Fibroblast of skin of scalp (primary cell): ENCODE measurements around the gene ELAVL2.
A peak's percentile ranks its signal among the peaks of the same experiment; 100 is the strongest.

Experiments used
- DNase-seq: peaks from one replicate; pipeline ENCODE4 v3.0.0-alpha.2; 2013

Gene ELAVL2

DNA sequence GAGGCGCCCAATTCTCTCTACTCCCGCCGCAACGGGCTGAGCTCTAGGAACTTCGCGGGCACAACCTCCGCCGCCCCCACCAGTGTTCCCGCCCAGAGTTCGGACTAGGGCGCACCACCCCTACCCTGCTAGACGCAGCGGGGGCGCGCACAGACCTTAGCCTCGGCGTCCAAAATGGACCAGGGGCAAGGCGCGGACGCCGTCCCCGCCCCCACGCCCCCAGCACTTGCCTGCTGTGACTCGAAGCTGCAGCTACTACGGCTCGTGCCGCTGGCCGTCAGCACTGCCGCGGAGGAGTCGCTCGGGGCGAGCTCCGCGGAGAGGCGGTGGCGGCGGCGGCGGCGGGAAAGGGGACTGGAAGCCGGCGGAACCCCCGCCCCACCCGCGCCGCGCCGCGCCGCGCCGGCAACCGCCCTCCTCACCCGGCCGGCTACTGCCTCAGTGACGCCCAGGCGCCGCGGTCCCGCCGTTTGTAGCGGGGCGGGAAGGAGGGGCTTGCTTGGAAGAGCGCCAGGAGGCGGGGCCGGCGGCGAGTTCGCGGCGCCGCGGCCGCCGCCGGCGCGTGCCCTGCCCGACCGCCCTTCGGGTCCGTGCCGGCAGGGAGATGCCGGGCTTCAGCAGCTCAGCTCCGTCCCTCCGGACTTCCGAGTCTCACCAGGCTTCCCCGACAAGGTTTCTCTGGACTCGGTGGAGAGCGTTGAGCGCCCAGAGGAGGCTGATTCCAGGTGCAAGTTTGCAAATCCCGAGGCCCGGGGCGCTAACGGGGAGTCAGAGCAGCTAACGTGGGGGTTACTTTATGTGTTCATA is 4.5 kb downstream of the ELAVL2 start:
- DNase-seq, result peak; percentile 4

DNA sequence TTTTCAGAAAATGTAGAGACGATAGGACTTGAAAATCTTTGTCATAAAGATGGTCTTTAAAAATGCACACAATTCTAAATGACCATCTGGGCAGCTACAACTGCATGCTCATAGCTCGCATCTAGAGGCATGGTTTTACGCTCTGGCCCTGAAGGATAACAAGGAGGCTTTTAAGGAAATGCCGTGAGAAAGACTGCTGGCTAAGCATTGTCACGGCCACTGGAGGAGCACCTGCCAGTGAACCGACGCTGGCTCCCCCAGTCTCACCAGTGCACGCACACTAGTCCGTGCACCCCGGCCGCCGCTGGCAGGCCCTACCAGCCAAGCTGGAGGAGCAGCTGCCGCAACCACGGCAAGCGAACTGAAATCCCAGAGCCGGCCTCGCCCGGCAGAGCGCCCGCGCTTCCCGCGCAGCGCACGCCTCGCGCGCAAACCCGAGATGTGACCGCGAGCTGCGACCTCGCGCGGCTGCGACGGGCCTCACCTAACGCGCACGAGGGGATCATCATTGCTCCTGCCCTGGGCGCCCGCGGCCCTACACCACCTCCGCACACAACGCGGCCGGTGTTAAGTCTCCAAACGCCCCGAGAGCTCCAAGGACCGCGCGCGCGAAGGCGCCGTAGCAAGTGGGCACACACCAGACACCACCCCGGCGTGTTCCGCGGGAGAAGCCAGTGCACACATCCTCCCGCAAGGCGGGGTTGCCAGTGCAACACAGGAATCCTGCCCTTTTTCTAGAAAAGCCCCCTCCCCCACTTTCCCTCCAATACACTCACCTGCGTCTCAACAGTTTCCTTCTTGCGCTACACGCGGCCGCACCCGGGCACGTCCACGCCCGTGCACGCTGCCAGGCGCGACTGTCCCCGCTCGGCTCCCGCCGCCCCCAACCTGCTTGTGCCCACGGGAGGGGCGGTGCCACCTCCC is 5.3 kb downstream of the ELAVL2 start:
- DNase-seq, result no peak

DNA sequence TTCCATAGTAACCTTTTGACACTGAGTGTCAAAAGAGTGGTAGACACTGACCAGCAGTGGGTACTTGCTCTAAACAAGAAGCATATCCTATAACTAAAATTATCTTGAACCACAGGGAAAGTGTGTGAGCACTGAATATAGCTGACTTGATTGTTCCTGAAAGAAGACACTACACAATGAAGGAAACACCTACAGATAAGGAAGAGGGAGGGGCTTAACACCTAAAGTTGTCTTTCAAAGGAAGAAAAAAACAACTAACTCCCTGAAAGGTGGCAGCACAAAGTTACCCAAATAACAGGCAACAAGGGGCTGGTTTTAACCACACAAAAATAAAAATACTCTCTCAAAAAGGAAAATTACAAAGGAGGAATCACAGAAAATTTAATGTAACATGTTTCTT is 6.6 kb downstream of the ELAVL2 start:
- DNase-seq, result no peak

- no peak for DNase-seq
These were observed 11.8 kb downstream of the ELAVL2 start for GRCh38 chr9:23814243-23814642.

DNA sequence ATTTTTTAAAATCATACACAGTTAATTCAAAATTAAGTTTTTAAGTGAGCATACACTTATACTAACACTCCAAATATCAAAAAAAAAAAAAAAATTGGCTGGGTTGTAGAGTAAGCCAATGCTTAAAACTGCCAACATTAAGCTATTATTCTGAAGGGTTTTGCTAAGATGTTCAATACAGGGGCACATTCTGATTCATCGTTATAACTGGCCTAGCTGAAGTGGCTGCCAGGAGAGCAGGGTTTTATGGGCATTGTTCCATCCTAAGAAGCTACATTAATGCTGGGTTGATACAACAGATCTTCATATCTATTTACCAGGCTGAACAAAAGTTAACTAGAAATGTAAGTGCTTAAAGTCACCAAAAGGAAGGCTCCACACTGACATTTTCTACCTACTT is 13.4 kb downstream of the ELAVL2 start:
- DNase-seq, result no peak

GRCh38 chr9:23811633-23812032 is 14.4 kb downstream of the ELAVL2 start:
- no peak for DNase-seq

DNA sequence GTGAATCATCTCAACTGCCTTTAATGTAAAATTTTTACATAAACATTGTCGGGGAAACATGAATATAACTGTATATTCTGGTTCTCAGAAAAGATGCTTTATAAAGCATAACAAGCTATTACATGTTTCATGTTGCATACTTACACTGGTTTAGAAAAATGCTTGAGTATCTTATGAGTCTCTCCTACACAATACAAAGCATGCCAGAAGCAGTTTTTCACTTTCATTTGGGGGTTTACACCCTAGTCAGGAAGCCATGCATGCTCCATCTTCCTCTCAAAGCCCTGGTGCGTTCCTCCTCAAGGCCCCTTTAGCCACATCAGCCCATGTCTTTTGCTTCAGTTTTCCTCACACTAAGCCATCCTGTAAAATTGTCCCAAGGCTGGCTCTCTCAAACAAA is 22.8 kb downstream of the ELAVL2 start:
- DNase-seq, result no peak

GRCh38 chr9:23801523-23801922 is 24.5 kb downstream of the ELAVL2 start:
- DNase-seq, result no peak

GRCh38 chr9:23799521-23799920 is 26.5 kb downstream of the ELAVL2 start:
- DNase-seq, result no peak

- no peak for DNase-seq
These were observed 27.7 kb downstream of the ELAVL2 start for GRCh38 chr9:23798325-23798724.

GRCh38 chr9:23796209-23796608 is 29.8 kb downstream of the ELAVL2 start:
- DNase-seq, result no peak

- DNase-seq, result no peak
These were observed 35.4 kb downstream of the ELAVL2 start for GRCh38 chr9:23790351-23791260.

- DNase-seq, result no peak
These were observed 36.3 kb downstream of the ELAVL2 start for GRCh38 chr9:23789529-23790254.

DNA sequence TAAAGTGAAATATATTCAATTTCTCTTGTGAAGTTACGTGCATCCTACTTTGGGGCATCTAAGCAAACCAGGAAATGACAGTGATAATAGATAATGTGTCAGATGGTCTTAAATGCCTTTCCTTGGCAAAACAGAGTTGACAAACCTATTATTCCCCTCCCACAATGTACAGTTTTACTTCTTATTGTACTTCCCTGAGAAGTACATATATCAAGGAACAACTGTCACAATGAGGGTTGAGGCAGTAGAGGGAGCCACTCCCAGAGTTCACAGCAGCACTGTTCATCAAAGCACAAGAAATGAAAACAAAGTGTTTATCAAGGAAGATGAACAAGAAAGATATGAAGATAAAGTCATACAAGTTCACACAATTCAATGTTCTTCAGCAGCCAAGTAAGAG is 41.1 kb downstream of the ELAVL2 start:
- no peak for DNase-seq

- no peak for DNase-seq
These were observed 42.5 kb downstream of the ELAVL2 start for GRCh38 chr9:23783509-23783908.

GRCh38 chr9:23779220-23779619 is 46.8 kb downstream of the ELAVL2 start:
- no peak for DNase-seq

DNA sequence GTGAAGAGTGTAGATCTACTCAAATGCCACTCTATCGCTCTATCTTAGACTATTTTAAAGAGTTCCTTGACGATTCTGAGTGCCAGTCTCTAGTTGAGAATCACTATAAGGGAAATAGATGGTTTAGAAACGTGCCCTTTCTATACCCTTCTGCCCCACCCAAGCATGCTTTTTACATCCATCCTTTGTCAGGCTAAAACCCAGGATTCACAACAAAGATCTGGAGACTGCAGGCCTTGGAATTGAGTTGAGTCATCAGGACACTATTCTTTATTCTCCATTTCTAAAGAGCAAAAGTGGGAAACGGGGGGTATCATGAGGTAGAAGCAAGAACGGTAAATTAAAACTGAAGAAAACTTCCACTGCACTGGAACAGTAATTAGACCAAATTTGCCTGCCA is 48.7 kb downstream of the ELAVL2 start:
- no peak for DNase-seq

DNA sequence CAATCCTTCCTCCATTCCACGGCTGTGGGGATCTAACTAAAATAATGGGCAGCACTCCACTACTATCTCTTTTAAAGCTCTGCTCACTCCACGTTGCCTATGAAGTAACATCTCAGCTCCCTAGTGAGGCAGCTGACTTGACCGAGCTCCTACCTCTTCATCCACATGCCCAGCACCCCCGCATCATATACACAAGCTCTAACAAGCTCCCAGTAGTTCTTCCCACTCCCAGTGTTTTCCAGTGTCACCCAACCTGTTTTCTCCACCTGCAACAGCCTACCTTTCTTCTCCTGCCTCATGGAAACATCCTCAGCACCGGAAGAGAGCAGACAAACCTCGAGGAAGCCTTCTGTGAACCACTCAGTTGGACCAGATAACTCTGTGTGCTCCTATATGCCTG is 50.5 kb downstream of the ELAVL2 start:
- no peak for DNase-seq

DNA sequence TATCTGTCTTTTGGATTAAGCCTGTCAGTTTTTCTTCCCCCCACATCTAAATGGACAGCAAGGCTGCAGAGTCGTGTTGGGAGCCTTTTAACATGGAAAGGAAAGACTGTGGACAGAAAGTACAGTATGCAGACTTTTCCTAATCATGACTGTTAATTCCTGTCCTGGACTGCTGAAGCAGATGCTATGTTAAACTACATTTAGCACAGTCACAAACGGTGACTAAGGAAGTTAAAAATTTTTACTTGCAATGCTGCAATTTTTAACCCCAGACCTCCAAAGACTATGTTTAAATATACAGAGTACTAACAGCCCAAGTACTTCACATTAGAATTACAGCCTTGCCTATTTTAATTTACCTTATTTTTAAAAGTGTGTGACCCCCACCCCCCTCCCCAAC is 51.8 kb downstream of the ELAVL2 start:
- DNase-seq, result no peak

GRCh38 chr9:23772385-23772783 is 53.7 kb downstream of the ELAVL2 start:
- no peak for DNase-seq

DNA sequence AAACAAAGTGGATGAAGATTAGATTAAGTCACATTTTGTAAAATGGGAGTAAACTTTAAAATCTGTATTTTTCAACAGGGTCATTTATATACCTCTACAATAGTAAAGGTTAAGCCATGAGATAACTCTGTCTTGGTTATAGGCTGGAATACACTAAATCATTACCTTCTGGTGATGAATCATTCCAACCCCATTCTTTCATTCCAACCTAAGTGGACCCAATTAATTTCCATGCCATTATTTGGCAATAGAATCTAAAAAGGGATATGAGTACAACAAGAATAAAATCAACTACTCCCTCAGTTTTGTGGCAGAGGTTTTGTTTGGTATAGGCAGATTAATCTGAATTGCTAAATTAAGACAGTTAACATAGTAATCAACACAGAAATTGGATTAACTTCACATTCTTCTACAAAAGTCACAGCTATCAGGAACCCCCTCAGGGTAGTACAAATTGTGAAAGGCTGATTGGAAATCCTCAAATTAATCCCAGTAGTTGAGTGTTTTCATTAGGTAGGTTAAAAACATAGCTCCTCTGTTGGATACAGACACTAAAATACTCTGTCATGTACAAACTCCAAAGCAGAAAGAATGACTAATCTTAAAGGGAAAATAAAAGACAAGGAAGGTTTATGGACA is 54.2 kb downstream of the ELAVL2 start:
- no peak for DNase-seq
